ENCODE measurements around the gene ZNF664. TPM values are rescaled to one million over a fixed set of nuclear protein-coding genes. Genes with fewer than 3 reads are reported as not detected.
"Not testable (repeated sequence)": the region's sequence is repeated elsewhere in the genome, so short reads cannot be mapped to it uniquely, and the experiment has no call there.

Gene ZNF664
- total RNA-seq, 4 donors from 2014 or later = 53.7 to 78.0 (median 73.3) TPM

DNA sequence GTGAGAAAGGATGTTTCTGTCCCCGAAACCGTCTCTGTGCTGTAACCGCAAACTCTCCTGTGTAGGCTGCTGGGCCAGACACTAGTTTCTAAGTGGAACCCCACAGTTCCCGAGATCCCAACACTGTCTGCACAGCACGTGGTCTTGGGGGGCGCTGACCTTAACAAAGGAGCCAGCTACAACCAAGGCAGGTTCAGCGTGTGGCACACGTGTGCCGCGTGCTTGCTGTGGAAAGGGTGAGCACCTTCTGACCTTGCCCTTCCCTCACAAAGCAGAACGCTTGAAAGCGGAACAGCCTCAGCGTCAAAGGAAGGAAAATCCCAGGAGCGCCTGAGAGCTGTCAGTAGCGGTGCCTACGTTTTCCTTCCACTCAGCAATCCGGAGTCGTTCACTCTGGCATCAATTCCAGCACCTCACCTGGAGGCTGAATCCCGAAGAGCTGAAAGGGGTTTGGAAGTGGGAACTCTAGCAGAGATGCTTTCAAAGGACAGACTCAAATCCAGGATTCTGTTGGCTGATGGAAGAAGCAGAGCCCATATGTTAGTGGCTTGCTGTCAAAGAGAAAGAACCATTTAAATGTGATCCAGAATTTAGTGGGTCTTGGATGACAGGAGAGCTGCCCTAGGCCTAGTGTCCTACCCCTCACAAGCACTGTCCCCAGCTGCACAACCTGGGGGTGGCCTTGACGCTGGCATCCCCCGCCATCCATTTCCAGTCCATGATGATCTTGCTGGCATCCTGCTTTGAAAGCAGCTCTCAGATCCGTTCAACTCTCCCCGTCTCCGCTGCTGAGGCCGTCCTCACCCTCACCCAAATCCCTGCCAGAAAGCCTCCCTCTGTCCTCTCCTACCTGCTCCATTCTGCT lies 27.5 kb upstream of the ZNF664 start:
- WGBS, 2 donors = 83 to 87% methylated on average over 20 to 25 of the region's 25 CpGs
- no peak overlapping the region for H3K4me3 ChIP-seq
- peaks cover 0 to 57% (median 1%) of the 10 kb centered on the region in 4 donors for H3K4me1 ChIP-seq
- no peaks in the 10 kb centered on the region for H3K27me3 ChIP-seq
- H3K27ac ChIP-seq = no peak overlapping the region
- no peaks in the 10 kb centered on the region for H3K9me3 ChIP-seq
- no peak for DNase-seq (ENCODE audit: low spot score in 2 of 2)
- TF ChIP-seq CTCF (IDR thresholded peaks at IDR 0.05) (no peak), POLR2A (IDR thresholded peaks at IDR 0.05) (no peak), EP300 (IDR thresholded peaks at IDR 0.05) (no peak)
- H3K36me3 ChIP-seq = peaks cover 0 to 52% (median 0%) of the 10 kb centered on the region in 3 donors

DNA sequence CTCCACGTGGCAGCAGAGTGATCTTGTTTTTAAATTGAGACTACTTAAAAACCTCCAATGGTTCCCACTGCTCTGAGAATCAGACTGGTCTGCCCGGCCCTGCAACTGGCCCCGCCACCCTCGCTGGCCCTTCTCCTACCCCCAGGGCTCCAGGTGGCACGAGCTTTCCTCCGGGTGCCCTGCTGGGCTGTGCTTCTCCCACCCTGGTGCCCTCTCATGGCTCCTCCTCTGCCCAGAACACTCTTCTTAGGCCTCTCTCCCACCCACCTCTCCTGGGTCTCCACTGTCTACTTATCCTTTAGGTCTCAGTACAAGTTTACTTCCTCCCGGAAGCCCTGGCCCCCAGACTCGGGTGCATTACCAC lies 26.9 kb upstream of the ZNF664 start:
- Histone ChIP-seq H3K9me3 (no peaks in the 10 kb centered on the region), H3K4me3 (no peak overlapping the region), H3K4me1 (peaks cover 0 to 63% (median 1%) of the 10 kb centered on the region in 4 donors), H3K27ac (no peak overlapping the region), H3K27me3 (no peaks in the 10 kb centered on the region), H3K36me3 (peaks cover 0 to 46% (median 0%) of the 10 kb centered on the region in 3 donors)
- WGBS, 2 donors = 74 to 82% methylated on average over 8 of the region's 8 CpGs
- DNase-seq (ENCODE audit: low spot score in 2 of 2) = no peak
- TF ChIP-seq CTCF (IDR thresholded peaks at IDR 0.05) (no peak), POLR2A (IDR thresholded peaks at IDR 0.05) (no peak)

DNA sequence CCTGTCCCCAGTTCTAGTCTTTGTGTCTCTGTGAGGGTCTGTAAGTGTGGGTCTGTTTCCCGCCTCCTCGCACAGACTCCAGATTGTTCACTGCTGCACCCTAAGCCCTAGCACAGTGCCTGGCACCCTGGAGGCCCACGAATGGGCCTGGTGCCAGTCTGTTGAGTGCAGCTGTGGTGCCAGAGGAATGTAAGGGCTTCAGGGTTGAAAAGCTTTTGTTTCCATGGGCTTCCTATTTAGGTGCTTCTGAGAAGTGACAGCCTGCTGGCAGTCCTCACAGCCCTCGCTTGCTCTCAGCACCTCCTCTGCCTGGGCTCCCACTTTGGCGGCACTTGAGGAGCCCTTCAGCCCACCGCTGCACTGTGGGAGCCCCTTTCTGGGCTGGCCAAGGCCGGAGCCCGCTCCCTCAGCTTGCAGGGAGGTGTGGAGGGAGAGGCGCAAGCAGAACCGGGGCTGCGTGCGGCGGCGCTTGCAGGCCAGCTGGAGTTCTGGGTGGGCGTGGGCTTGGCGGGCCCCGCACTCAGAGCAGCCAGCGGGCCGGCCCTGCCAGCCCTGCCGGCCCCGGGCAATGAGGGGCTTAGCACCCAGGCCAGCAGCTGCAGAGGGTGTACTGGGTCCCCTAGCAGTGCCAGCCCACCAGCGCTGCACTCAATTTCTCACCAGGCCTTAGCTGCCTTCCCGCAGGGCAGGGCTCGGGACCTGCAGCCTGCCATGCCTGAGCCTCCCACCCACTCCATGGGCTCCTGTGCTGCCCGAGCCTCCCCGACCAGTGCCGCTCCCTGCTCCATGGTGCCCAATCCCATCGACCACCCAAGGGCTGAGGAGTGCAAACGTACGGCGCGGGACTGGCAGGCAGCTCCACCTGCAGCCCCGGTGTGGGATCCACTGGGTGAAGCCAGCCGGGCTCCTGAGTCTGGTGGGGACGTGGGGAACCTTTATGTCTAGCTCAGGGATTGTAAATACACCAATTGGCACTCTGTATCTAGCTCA lies 26.2 kb upstream of the ZNF664 start:
- H3K4me1 ChIP-seq = peaks cover 0 to 69% (median 1%) of the 10 kb centered on the region in 4 donors
- DNase-seq (ENCODE audit: low spot score in 2 of 2); H3K4me3 ChIP-seq; H3K27me3 ChIP-seq; H3K9me3 ChIP-seq; H3K27ac ChIP-seq: not testable (repeated sequence)
- peaks cover 0 to 39% (median 0%) of the 10 kb centered on the region in 3 donors for H3K36me3 ChIP-seq
- 80 to 86% methylated on average over 14 to 35 of the region's 35 CpGs for WGBS, 2 donors

DNA sequence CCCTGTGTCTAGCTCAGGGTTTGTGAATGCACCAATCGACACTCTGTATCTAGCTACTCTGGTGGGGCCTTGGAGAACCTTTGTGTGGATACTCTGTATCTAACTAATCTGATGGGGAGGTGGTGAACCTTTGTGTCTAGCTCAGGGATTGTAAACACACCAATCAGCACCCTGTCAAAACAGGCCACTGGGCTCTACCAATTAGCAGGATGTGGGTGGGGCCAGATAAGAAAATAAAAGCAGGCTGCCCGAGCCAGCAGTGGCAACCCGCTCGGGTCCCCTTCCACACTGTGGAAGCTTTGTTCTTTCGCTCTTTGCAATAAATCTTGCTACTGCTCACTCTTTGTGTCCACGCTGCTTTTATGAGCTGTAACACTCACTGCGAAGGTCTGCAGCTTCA lies 25.5 kb upstream of the ZNF664 start:
- 54 to 58% methylated on average over 6 to 7 of the region's 7 CpGs for WGBS, 2 donors
- Histone ChIP-seq H3K27ac (peak overlapping the region in 1 of 4 donors; percentile 23), H3K36me3 (peaks cover 0 to 32% (median 0%) of the 10 kb centered on the region in 3 donors), H3K4me1 (peaks cover 0 to 68% (median 1%) of the 10 kb centered on the region in 4 donors)
- H3K4me3 ChIP-seq; DNase-seq (ENCODE audit: low spot score in 2 of 2); H3K9me3 ChIP-seq; H3K27me3 ChIP-seq: not testable (repeated sequence)

- Histone ChIP-seq H3K27me3 (no peaks in the 10 kb centered on the region), H3K4me1 (peaks cover 0 to 59% (median 1%) of the 10 kb centered on the region in 4 donors), H3K36me3 (peaks cover 0 to 23% (median 0%) of the 10 kb centered on the region in 3 donors), H3K27ac (peak overlapping the region in 1 of 4 donors; percentile 23), H3K9me3 (no peaks in the 10 kb centered on the region), H3K4me3 (no peak overlapping the region)
- DNase-seq (ENCODE audit: low spot score in 2 of 2) = no peak
- WGBS, 2 donors = 57 to 76% methylated on average over 11 of the region's 11 CpGs
- no peak for TF ChIP-seq CTCF (IDR thresholded peaks at IDR 0.05)
- no peak for TF ChIP-seq POLR2A (IDR thresholded peaks at IDR 0.05)
- no peak for TF ChIP-seq EP300 (IDR thresholded peaks at IDR 0.05)
Observed at GRCh38 chr12:123948401-123948795, 24.6 kb upstream of the ZNF664 start.

Data from tibial nerve (tissue), 4 donors.